SK-N-SH (cell line): Measurements from ENCODE around the gene BRME1.

ENCODE experiments used
- CHD2 ChIP-seq: fragments of 150-350 bp; IDR thresholded peaks from 2 replicates; pipeline ENCODE4 v1.6.1; 2018; ENCODE audit warnings: low read length; ENCODE audit not compliant: partially characterized antibody
- EP300 ChIP-seq, 2 experiments: IDR thresholded peaks; 2 replicates each; pipeline versions ENCODE4 v1.4.0 to v1.6.1; 2012; ENCODE audit warnings: borderline replicate concordance in 1 of 2, low read depth in 1 of 2, low read length in 1 of 2
- EZH2phosphoT487 ChIP-seq: fragments of 200-600 bp; sonication (generic); IDR thresholded peaks from 2 replicates; pipeline ENCODE4 v1.6.1; 2017; ENCODE audit warnings: low read depth, mixed run types, mild to moderate bottlenecking, antibody characterized with exemption, moderate library complexity, borderline replicate concordance
- NFIC ChIP-seq: IDR thresholded peaks from 2 replicates; pipeline ENCODE4 v1.4.0; 2012; ENCODE audit warnings: borderline replicate concordance
- POLR2AphosphoS5 ChIP-seq: IDR thresholded peaks from 2 replicates; pipeline ENCODE4 v1.6.1; 2012; ENCODE audit warnings: low read depth, low read length
- SIN3A ChIP-seq: IDR thresholded peaks from 2 replicates; pipeline ENCODE4 v1.6.1; 2012; ENCODE audit warnings: low read depth, mild to moderate bottlenecking, low read length, moderate library complexity, borderline replicate concordance
- TAF1 ChIP-seq: IDR thresholded peaks from 2 replicates; pipeline ENCODE4 v1.6.1; 2012; ENCODE audit warnings: low read depth, mild to moderate bottlenecking, low read length, moderate library complexity, borderline replicate concordance
- YY1 ChIP-seq: IDR thresholded peaks from 2 replicates; pipeline ENCODE4 v1.4.0; 2012; ENCODE audit warnings: low read depth, mild to moderate bottlenecking
- TF ChIP-seq, protein P1 (sequence below): fragments of 200-600 bp; sonication (generic); IDR thresholded peaks from 2 replicates; pipeline ENCODE4 v1.6.1; 2017; ENCODE audit warnings: antibody characterized with exemption, mild to moderate bottlenecking, moderate library complexity
- TF ChIP-seq, protein P2 (sequence below): IDR thresholded peaks from 2 replicates; pipeline ENCODE4 v1.6.1; 2012; ENCODE audit warnings: mild to moderate bottlenecking, low read depth, low read length, moderate library complexity

DNA sequence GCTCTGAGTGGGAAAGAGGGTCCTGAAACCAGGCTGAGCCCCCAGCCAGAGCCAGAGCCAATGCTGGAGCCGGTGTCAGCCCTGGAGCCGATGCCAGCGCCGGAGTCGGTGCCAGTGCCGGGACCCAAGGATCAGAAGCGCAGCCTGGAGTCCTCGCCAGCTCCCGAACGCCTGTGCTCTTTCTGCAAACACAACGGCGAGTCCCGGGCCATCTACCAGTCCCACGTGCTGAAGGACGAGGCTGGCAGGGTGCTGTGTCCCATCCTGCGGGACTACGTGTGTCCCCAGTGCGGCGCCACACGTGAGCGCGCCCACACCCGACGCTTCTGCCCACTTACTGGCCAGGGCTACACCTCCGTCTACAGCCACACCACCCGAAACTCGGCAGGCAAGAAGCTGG is 28.6 kb downstream of the BRME1 start:
- TF ChIP-seq, protein P1, sequence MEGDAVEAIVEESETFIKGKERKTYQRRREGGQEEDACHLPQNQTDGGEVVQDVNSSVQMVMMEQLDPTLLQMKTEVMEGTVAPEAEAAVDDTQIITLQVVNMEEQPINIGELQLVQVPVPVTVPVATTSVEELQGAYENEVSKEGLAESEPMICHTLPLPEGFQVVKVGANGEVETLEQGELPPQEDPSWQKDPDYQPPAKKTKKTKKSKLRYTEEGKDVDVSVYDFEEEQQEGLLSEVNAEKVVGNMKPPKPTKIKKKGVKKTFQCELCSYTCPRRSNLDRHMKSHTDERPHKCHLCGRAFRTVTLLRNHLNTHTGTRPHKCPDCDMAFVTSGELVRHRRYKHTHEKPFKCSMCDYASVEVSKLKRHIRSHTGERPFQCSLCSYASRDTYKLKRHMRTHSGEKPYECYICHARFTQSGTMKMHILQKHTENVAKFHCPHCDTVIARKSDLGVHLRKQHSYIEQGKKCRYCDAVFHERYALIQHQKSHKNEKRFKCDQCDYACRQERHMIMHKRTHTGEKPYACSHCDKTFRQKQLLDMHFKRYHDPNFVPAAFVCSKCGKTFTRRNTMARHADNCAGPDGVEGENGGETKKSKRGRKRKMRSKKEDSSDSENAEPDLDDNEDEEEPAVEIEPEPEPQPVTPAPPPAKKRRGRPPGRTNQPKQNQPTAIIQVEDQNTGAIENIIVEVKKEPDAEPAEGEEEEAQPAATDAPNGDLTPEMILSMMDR, result no peak
- no peak for TF ChIP-seq YY1
- TF ChIP-seq CHD2, result no peak
- TF ChIP-seq EZH2phosphoT487, result no peak
- TF ChIP-seq EP300 (IDR thresholded peaks at IDR 0.05; ENCODE audit: borderline replicate concordance in 1 of 2, low read depth in 1 of 2, low read length in 1 of 2), result no peak
- TF ChIP-seq, protein P2, sequence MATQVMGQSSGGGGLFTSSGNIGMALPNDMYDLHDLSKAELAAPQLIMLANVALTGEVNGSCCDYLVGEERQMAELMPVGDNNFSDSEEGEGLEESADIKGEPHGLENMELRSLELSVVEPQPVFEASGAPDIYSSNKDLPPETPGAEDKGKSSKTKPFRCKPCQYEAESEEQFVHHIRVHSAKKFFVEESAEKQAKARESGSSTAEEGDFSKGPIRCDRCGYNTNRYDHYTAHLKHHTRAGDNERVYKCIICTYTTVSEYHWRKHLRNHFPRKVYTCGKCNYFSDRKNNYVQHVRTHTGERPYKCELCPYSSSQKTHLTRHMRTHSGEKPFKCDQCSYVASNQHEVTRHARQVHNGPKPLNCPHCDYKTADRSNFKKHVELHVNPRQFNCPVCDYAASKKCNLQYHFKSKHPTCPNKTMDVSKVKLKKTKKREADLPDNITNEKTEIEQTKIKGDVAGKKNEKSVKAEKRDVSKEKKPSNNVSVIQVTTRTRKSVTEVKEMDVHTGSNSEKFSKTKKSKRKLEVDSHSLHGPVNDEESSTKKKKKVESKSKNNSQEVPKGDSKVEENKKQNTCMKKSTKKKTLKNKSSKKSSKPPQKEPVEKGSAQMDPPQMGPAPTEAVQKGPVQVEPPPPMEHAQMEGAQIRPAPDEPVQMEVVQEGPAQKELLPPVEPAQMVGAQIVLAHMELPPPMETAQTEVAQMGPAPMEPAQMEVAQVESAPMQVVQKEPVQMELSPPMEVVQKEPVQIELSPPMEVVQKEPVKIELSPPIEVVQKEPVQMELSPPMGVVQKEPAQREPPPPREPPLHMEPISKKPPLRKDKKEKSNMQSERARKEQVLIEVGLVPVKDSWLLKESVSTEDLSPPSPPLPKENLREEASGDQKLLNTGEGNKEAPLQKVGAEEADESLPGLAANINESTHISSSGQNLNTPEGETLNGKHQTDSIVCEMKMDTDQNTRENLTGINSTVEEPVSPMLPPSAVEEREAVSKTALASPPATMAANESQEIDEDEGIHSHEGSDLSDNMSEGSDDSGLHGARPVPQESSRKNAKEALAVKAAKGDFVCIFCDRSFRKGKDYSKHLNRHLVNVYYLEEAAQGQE, result no peak
- no peak for TF ChIP-seq SIN3A
- TF ChIP-seq TAF1, result no peak
- no peak for TF ChIP-seq POLR2AphosphoS5
- no peak for TF ChIP-seq NFIC
